Measurements from ENCODE around the gene COLGALT1.
A peak's percentile ranks its signal among the peaks of the same experiment; 100 is the strongest.

The COLGALT1 gene

GRCh38 chr19:17605761-17606589 lies 50.5 kb downstream of the COLGALT1 start (continued):
- TF ChIP-seq PRDM4 (tag by site-specific recombination; IDR thresholded peaks at IDR 0.05), result no peak
- TF ChIP-seq ZNF548 (tag by site-specific recombination; IDR thresholded peaks at IDR 0.05), result no peak
- TF ChIP-seq, protein P1, sequence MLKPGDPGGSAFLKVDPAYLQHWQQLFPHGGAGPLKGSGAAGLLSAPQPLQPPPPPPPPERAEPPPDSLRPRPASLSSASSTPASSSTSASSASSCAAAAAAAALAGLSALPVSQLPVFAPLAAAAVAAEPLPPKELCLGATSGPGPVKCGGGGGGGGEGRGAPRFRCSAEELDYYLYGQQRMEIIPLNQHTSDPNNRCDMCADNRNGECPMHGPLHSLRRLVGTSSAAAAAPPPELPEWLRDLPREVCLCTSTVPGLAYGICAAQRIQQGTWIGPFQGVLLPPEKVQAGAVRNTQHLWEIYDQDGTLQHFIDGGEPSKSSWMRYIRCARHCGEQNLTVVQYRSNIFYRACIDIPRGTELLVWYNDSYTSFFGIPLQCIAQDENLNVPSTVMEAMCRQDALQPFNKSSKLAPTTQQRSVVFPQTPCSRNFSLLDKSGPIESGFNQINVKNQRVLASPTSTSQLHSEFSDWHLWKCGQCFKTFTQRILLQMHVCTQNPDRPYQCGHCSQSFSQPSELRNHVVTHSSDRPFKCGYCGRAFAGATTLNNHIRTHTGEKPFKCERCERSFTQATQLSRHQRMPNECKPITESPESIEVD (tag by site-specific recombination; IDR thresholded peaks at IDR 0.05), result no peak
- TF ChIP-seq, protein P2, sequence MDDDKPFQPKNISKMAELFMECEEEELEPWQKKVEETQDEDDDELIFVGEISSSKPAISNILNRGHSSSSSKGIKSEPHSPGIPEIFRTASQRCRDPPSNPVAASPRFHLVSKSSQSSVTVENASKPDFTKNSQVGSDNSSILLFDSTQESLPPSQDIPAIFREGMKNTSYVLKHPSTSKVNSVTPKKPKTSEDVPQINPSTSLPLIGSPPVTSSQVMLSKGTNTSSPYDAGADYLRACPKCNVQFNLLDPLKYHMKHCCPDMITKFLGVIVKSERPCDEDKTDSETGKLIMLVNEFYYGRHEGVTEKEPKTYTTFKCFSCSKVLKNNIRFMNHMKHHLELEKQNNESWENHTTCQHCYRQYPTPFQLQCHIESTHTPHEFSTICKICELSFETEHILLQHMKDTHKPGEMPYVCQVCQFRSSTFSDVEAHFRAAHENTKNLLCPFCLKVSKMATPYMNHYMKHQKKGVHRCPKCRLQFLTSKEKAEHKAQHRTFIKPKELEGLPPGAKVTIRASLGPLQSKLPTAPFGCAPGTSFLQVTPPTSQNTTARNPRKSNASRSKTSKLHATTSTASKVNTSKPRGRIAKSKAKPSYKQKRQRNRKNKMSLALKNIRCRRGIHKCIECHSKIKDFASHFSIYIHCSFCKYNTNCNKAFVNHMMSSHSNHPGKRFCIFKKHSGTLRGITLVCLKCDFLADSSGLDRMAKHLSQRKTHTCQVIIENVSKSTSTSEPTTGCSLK (tag by site-specific recombination; IDR thresholded peaks at IDR 0.05), result no peak
- TF ChIP-seq ZNF830 (tag by site-specific recombination; IDR thresholded peaks at IDR 0.05; ENCODE audit: low read depth), result no peak
- TF ChIP-seq KLF7 (tag by site-specific recombination; IDR thresholded peaks at IDR 0.05; ENCODE audit: borderline replicate concordance), result peak; percentile 88; the same call in 1 of the 2 replicates
- no peak for TF ChIP-seq ZNF248 (tag by site-specific recombination; IDR thresholded peaks at IDR 0.05)
- TF ChIP-seq OSR2 (tag by site-specific recombination; IDR thresholded peaks at IDR 0.05), result no peak
- TF ChIP-seq ZNF239 (tag by site-specific recombination; IDR thresholded peaks at IDR 0.05), result no peak
- no peak; the same call in 1 of the 2 replicates for TF ChIP-seq ZNF639 (tag by site-specific recombination; IDR thresholded peaks at IDR 0.05)
- no peak; the same call in 1 of the 2 replicates for TF ChIP-seq ZNF777 (tag by site-specific recombination; IDR thresholded peaks at IDR 0.05; ENCODE audit: borderline replicate concordance)
- no peak for TF ChIP-seq MEIS1 (CRISPR knock-in tag; IDR thresholded peaks at IDR 0.05; ENCODE audit: borderline replicate concordance)
- TF ChIP-seq ZNF621 (tag by site-specific recombination; IDR thresholded peaks at IDR 0.05), result no peak
- no peak for TF ChIP-seq ZNF266 (tag by site-specific recombination; IDR thresholded peaks at IDR 0.05; ENCODE audit: low read depth)
- no peak for TF ChIP-seq ZNF146 (tag by site-specific recombination; IDR thresholded peaks at IDR 0.05)
- no peak for TF ChIP-seq ZNF311 (tag by site-specific recombination; IDR thresholded peaks at IDR 0.05; ENCODE audit: borderline replicate concordance)
- TF ChIP-seq ZNF792 (tag by site-specific recombination; IDR thresholded peaks at IDR 0.05), result no peak; the same call in 1 of the 2 replicates
- TF ChIP-seq ZNF76 (tag by site-specific recombination; IDR thresholded peaks at IDR 0.05; ENCODE audit: borderline replicate concordance, low read depth), result peak; percentile 68; the same call in 1 of the 2 replicates
- TF ChIP-seq ZNF514 (tag by site-specific recombination; IDR thresholded peaks at IDR 0.05), result no peak
- TF ChIP-seq ZNF2 (tag by site-specific recombination; IDR thresholded peaks at IDR 0.05), result peak; percentile 77
- TF ChIP-seq PRDM1 (tag by site-specific recombination; IDR thresholded peaks at IDR 0.05), result no peak
- no peak for TF ChIP-seq MZF1 (tag by site-specific recombination; IDR thresholded peaks at IDR 0.05; ENCODE audit: borderline replicate concordance)
- TF ChIP-seq ZBTB20 (tag by site-specific recombination; IDR thresholded peaks at IDR 0.05), result peak; percentile 60; the same call in 1 of the 2 replicates
- TF ChIP-seq, protein P3, sequence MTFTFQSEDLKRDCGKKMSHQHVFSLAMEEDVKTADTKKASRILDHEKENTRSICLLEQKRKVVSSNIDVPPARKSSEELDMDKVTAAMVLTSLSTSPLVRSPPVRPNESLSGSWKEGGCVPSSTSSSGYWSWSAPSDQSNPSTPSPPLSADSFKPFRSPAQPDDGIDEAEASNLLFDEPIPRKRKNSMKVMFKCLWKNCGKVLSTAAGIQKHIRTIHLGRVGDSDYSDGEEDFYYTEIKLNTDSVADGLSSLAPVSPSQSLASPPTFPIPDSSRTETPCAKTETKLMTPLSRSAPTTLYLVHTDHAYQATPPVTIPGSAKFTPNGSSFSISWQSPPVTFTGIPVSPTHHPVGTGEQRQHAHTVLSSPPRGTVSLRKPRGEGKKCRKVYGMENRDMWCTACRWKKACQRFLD (tag by site-specific recombination; IDR thresholded peaks at IDR 0.05), result no peak
- no peak for TF ChIP-seq ZNF169 (tag by site-specific recombination; IDR thresholded peaks at IDR 0.05)
- TF ChIP-seq ZNF664 (tag by site-specific recombination; IDR thresholded peaks at IDR 0.05), result no peak
- no peak for TF ChIP-seq ZNF521 (tag by site-specific recombination; IDR thresholded peaks at IDR 0.05)
- TF ChIP-seq ZNF140 (tag by site-specific recombination; IDR thresholded peaks at IDR 0.05), result no peak
- TF ChIP-seq ZNF37A (tag by site-specific recombination; IDR thresholded peaks at IDR 0.05), result no peak
- no peak for TF ChIP-seq ZNF404 (tag by site-specific recombination; IDR thresholded peaks at IDR 0.05)
